HG03342 (cell line): ENCODE data around the gene CD248.
"Not testable (repeated sequence)": the region's sequence is repeated elsewhere in the genome, so short reads cannot be mapped to it uniquely, and the experiment has no call there.

Experiments used
- ATAC-seq: cut with Tn5 transposase; IDR thresholded peaks from one replicate; pipeline ENCODE4 v1.9.1; 2021; ENCODE audit warnings: mild to moderate bottlenecking, moderate library complexity; ENCODE audit not compliant: unreplicated experiment

CD248 gene

DNA sequence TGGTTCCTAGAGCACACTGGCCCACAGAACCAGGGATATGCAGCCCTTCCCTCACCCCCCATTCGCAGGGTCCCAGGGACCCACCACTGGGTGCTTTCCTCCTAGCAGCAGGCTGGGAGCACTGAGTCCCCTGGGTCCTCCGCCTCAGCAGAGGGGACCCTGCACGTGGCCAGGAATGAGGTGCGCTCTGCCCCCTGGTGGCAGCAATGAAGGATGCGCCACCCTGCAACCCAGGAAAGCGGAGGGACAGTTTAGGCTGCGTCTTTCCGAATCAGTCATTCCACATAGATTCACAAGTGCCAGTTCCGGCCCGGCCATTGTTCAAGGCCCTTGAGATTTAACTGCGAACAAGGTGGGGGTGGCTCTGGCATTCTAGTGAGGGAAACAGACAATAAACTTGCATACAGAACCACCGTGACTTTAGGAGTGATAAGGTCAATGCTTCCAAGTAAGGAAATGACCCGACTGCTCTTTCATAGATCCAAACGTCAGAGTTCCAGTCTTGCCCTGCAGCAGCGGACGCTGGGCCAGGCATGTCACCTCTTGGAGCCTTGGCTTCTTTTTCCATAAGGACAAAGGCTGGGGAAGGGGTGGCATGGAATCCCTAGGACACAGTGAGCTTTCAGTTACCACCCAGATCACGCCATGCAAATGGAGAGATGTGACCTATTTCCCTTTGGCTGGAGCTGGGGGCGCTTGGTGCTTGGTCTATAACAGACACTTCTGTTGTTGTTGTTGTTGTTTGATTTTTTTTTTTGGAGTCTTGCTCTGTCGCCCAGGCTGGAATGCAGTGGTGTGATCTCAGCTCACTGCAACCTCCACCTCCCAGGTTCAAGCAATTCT is 11.7 kb upstream of the CD248 start:
- ATAC-seq = peak; percentile 63

DNA sequence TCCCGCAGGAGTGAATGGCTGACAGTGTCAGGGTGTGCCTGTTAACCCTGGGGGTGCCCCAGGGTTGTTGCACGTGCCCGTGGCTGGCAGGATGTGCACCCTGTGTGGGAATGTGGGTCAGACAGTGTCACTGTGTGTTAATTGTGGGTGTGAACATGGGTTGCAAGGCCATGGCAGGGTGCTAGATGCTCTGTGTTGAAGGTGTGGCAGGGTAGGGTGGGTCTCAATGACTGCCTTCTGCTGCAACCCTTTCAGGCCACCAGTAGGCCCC is 11.1 kb upstream of the CD248 start:
- ATAC-seq = no peak

DNA sequence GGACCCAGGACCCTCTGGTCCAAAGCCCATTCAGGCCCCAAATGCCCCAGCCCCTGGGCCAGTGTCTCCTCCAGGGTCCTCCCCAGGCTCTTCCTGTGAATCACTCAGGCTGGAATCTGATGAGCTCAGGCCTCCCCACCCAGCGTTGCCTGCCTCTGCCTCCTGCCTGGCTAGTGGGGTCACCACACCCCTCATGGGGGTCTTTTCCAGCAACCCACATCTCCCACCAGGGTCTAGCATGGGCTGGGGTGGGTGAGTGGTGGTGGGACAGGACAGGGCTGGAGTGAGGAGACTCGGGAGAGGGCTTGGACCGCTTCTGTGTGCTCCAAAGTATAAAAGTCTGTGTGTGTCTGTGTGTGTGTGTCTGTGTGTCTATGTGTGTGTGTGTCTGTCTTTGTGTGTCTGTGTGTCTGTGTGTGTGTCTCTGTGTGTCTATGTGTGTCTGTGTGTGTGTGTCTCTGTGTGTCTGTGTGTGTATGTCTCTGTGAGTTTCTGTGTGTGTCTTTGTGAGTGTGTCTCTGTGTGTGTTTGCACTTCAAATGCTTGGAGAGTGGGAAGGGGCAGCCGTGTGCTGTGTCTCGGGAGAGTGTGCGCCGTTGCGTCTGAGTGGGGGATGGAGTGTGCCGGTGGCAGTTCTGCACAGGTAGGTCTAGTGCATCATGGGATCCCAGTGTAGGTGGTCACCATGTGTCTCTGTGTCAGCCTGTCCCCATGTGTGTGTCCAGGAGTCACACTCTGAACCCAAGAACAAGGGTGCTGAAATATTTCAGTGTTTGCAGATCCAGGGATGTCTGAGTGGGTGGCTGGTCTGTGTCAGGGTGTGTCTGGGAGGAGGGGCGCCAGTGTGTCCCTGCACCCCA is 10.6 kb upstream of the CD248 start:
- no peak for ATAC-seq

DNA sequence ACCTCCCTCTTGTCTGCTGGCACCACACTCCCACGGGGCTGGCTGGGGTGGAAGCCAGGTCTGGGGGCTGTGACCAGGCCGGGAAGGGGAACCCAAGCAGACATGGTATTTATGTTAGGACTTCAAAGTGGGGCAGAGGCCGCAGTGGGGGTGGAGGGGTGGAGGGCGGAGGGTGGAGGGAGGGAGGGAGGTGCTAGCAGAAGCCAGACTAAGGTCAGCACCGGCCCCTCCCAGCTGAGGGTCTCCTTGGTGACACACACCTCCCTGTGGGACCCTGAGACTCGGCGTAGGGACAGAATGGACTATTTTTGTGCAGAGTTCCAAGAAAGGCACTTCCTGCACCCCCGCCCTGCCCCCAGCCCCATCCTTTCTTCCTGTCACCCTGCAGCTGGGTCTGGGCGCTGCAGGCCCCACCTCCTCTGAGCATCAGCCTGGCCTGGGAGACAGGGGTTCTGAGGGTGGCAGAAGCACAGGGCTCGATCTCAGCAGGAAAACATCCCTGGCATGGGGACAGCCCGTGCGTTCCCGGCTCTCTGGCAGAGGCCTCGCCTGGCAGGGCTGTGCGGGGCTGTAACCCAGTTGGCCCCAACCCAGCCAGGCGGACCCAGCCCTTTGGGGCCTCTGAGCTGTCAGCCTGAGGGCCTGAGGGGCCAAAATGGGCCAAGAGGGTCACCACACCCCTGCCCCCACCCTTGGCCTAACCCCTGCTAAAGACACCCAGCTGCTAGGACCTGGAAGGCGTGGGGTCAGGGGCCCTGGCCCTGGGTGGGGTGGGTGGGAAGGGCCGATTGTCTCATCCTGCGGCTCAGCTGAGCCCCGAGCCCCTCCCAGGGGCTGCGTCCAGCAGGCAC is 9.6 kb upstream of the CD248 start:
- no peak for ATAC-seq

DNA sequence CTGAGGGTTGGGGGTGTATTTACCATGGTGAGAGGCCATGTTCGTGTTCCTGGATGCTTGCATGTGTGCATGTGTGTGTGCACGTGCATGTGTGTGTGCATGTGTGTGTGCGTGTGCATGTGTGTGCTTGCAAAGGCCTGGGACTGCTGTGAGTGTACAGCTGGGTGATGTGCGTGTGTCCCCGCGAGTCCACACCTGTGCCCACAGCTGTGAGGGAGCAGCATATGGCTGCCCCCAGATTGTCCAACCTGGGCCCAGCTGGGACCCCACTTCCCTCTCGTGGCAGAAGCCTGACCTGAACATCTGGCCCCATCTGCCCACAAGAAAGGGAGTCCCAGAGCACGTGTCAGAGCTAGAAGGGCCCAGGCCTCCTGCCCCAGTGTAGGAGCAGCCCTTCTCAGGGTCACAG is 8.4 kb upstream of the CD248 start:
- ATAC-seq = no peak

DNA sequence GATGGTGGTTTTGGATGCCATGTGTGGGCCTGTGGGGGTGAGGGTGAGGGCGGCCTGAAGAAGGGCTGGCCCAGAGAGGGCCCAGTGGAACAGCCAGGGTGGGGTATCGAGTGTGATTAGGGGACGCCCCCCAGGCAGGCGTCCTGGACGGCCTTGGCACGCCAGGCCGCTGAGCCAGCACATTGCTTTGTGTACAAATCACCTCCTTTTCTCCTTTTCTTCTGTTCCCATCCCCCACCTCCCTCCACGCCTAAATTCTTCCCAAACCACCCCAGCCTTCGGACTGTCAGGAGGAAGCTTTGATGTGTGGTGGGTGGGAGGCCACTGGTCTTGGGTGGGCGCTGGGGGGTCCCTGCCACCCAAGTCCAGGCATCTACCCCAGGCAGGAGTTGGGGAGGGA is 7.8 kb upstream of the CD248 start:
- ATAC-seq = no peak

- ATAC-seq = no peak
Measured at GRCh38 chr11:66323684-66324083, 6.8 kb upstream of the CD248 start.

DNA sequence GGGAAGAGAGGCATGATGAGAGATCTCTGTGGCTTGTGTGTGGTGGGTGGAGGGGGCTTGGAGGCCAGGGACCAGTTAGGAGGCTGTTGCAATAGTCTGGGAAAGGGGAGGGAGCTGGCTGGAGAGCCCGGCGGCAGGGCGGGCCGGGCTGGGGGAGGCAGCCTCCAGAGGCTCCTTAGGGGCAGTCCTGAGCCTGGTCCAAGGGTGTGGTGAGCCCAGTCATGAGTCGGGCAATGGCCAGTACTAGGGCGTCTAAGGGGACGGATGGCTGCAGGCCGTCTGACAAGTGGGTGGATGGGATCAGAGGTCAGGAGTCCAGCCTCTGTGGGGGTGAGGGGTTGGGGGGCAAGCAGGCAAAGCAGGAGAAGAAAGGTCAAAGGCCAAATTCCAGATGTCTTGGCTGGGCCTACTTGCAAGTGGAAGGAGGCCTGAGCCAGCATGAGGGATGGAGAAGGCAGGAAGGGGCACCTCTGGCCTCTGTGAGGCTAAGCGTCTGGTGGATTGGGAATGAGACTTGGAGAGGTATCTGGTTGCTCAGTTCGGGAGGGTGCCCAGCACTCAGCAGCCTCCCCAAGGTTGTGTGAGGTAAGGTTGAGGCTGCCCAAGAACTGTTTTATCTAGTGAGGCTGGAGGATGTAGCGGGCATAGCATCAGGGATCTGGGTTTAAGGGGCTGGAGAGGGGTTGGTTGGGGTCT is 6.0 kb upstream of the CD248 start:
- ATAC-seq = no peak

DNA sequence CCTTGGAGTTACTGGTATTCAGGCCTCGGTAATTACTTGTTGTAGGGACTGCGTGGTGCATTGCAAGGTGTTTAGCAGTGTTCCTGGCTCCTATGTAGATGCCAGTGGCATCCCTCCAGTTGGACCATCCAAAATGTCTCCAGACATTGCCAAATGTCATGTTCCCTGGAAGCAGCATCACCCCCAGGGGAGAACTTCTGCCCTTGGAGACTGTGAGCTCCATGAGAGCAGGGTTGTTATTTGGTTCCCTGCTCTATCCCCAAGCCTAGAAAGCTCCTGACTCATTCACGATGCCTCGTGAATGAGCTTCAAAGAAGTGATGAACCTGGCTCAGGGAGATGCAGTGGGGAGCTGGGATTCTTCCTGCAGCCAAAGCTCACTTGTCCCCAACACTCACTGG is 4.8 kb upstream of the CD248 start:
- no peak for ATAC-seq

DNA sequence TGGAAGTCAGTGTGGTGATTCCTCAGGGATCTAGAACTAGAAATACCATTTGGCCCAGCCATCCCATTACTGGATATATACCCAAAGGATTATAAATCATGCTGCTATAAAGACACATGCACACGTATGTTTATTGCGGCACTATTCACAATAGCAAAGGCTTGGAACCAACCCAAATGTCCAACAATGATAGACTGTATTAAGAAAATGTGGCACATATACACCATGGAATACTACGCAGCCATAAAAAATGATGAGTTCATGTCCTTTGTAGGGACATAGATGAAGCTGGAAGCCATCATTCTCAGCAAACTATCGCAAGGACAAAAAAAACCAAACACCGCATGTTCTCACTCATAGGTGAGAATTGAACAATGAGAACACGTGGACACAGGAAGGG is 3.9 kb upstream of the CD248 start:
- ATAC-seq = not testable (repeated sequence)

GRCh38 chr11:66320289-66320688 is 3.4 kb upstream of the CD248 start:
- ATAC-seq = not testable (repeated sequence)

DNA sequence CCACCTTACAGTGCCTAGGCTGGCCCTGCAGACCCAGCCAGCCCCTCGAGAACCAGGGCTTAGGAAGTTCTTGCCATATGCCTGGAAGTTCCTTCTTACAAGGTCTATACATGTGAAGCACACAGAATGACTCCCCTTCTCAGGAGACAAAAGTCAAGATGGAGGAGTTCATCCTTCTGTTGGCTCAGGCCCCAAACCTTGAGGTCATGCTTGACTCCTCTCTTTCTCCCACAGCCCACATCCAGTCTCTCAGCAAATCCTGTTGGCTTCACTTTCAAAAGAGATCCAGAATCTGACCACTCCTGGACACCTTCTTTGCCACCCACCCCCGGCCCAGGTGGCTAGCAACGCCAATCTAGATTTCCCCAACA is 1.7 kb upstream of the CD248 start:
- no peak for ATAC-seq

- ATAC-seq = no peak
Measured at GRCh38 chr11:66317723-66318599, 1.1 kb upstream of the CD248 start.

DNA sequence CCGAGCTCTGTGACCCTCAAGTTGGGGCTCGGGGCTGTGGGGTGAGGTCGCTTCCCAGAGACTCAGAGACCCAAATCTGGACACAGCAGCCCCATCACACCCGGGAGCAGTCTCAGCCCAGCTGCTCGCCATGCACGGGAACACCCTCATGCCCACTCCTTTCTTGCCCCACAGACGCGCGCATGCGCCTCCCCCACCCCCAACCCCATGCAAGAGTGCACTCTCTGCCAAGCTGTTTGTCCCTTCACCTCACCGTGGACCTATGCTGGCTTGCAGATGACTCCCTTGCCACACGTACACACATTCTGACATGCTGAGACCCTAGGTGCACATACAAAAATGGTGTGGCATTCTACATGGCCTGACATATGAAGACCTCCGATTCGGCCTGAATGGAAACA is 478 bp upstream of the CD248 start:
- no peak for ATAC-seq

- ATAC-seq = no peak
Measured at GRCh38 chr11:66315921-66316811, 678 bp downstream of the CD248 start.

GRCh38 chr11:66315498-66315885 is 1.4 kb downstream of the CD248 start:
- no peak for ATAC-seq

- ATAC-seq = no peak
Measured at GRCh38 chr11:66314561-66315497, 2.0 kb downstream of the CD248 start.

DNA sequence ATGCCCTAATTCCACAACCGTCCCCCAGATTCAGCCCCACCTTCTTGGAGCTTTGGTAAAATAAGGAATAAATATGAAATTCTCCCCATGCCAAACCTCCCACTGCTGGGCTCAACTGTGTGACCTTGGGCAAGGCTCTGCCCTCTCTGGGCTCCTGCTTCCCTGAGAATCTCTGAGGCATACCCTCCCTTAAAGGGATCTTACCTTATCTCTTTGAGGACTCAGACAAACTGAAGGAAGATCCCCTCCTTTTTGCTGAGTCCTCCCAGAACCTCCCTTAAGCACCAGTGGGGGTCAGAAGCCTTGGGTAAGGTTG is 2.7 kb downstream of the CD248 start:
- ATAC-seq = no peak
